Measurements from ENCODE around the gene RCOR1.

- no peak for TF ChIP-seq EP300 (IDR thresholded peaks at IDR 0.05)
- TF ChIP-seq, protein P1, sequence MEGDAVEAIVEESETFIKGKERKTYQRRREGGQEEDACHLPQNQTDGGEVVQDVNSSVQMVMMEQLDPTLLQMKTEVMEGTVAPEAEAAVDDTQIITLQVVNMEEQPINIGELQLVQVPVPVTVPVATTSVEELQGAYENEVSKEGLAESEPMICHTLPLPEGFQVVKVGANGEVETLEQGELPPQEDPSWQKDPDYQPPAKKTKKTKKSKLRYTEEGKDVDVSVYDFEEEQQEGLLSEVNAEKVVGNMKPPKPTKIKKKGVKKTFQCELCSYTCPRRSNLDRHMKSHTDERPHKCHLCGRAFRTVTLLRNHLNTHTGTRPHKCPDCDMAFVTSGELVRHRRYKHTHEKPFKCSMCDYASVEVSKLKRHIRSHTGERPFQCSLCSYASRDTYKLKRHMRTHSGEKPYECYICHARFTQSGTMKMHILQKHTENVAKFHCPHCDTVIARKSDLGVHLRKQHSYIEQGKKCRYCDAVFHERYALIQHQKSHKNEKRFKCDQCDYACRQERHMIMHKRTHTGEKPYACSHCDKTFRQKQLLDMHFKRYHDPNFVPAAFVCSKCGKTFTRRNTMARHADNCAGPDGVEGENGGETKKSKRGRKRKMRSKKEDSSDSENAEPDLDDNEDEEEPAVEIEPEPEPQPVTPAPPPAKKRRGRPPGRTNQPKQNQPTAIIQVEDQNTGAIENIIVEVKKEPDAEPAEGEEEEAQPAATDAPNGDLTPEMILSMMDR (IDR thresholded peaks at IDR 0.05), result peak; percentile 76 to 89 (median 82)
Measured at GRCh38 chr14:102594514-102595175, 2.2 kb downstream of the RCOR1 start.

All from upper lobe of left lung (tissue), 4 donors.